Upper lobe of left lung (tissue), 4 donors: ENCODE data around the gene GPR55.

Experiments used
- POLR2A ChIP-seq, 4 donors: fragments of 450-650 bp; IDR thresholded peaks; one replicate each; pipeline ENCODE4 v1.5.1; 2016 to 2017; ENCODE audit warnings: antibody characterized with exemption in 4 of 4, mild to moderate bottlenecking in 2 of 4
- TF ChIP-seq, protein P1 (sequence below), 6 experiments: fragments of 450-650 bp in 4 of 6; fragments of 200-600 bp in 2 of 6; sonication (generic) in 2 of 6; IDR thresholded peaks; one replicate each; pipeline ENCODE4 v1.5.1; 2016 to 2019; ENCODE audit warnings: antibody characterized with exemption in 6 of 6

GRCh38 chr2:230944123-230944653 is 19.1 kb upstream of the GPR55 start:
- TF ChIP-seq, protein P1, sequence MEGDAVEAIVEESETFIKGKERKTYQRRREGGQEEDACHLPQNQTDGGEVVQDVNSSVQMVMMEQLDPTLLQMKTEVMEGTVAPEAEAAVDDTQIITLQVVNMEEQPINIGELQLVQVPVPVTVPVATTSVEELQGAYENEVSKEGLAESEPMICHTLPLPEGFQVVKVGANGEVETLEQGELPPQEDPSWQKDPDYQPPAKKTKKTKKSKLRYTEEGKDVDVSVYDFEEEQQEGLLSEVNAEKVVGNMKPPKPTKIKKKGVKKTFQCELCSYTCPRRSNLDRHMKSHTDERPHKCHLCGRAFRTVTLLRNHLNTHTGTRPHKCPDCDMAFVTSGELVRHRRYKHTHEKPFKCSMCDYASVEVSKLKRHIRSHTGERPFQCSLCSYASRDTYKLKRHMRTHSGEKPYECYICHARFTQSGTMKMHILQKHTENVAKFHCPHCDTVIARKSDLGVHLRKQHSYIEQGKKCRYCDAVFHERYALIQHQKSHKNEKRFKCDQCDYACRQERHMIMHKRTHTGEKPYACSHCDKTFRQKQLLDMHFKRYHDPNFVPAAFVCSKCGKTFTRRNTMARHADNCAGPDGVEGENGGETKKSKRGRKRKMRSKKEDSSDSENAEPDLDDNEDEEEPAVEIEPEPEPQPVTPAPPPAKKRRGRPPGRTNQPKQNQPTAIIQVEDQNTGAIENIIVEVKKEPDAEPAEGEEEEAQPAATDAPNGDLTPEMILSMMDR (IDR thresholded peaks at IDR 0.05), result no peak
- no peak for TF ChIP-seq POLR2A (IDR thresholded peaks at IDR 0.05)
